Measurements from ENCODE around the gene SOHLH2.

Gene SOHLH2

GRCh38 chr13:36188441-36188840, 25.9 kb downstream of the SOHLH2 start:
- DNase-seq (ENCODE audit: low read depth): no peak

GRCh38 chr13:36183901-36184300, 30.5 kb downstream of the SOHLH2 start:
- DNase-seq (ENCODE audit: low read depth): no peak

- no peak for DNase-seq (ENCODE audit: low read depth)
These were observed 38.7 kb downstream of the SOHLH2 start for GRCh38 chr13:36175621-36176020.

GRCh38 chr13:36174923-36175322, 39.4 kb downstream of the SOHLH2 start:
- DNase-seq (ENCODE audit: low read depth): no peak

GRCh38 chr13:36173571-36174322, 40.6 kb downstream of the SOHLH2 start:
- DNase-seq (ENCODE audit: low read depth): no peak

- DNase-seq (ENCODE audit: low read depth): no peak
These were observed 48.3 kb downstream of the SOHLH2 start for GRCh38 chr13:36166046-36166445.

GRCh38 chr13:36163809-36164308, 50.5 kb downstream of the SOHLH2 start:
- DNase-seq (ENCODE audit: low read depth): peak; percentile 96

GRCh38 chr13:36163286-36163685, 51.1 kb downstream of the SOHLH2 start:
- DNase-seq (ENCODE audit: low read depth): no peak

GRCh38 chr13:36160297-36160696, 54.1 kb downstream of the SOHLH2 start:
- no peak for DNase-seq (ENCODE audit: low read depth)

- no peak for DNase-seq (ENCODE audit: low read depth)
These were observed 55.7 kb downstream of the SOHLH2 start for GRCh38 chr13:36158611-36159010.

- no peak for DNase-seq (ENCODE audit: low read depth)
These were observed 56.9 kb downstream of the SOHLH2 start for GRCh38 chr13:36157480-36157879.

- no peak for DNase-seq (ENCODE audit: low read depth)
These were observed 59.6 kb downstream of the SOHLH2 start for GRCh38 chr13:36154567-36155291.

- no peak for DNase-seq (ENCODE audit: low read depth)
These were observed 62.8 kb downstream of the SOHLH2 start for GRCh38 chr13:36151591-36151990.

GRCh38 chr13:36148446-36148845, 65.9 kb downstream of the SOHLH2 start:
- no peak for DNase-seq (ENCODE audit: low read depth)

- no peak for DNase-seq (ENCODE audit: low read depth)
These were observed 67.0 kb downstream of the SOHLH2 start for GRCh38 chr13:36147330-36147729.

GRCh38 chr13:36146511-36147269, 67.7 kb downstream of the SOHLH2 start:
- DNase-seq (ENCODE audit: low read depth): no peak

- DNase-seq (ENCODE audit: low read depth): no peak
These were observed 70.6 kb downstream of the SOHLH2 start for GRCh38 chr13:36143738-36144137.

- DNase-seq (ENCODE audit: low read depth): no peak
These were observed 71.6 kb downstream of the SOHLH2 start for GRCh38 chr13:36142735-36143134.

- DNase-seq (ENCODE audit: low read depth): no peak
These were observed 78.5 kb downstream of the SOHLH2 start for GRCh38 chr13:36135876-36136275.

- DNase-seq (ENCODE audit: low read depth): no peak
These were observed 79.7 kb downstream of the SOHLH2 start for GRCh38 chr13:36134632-36135031.

GRCh38 chr13:36133950-36134626, 80.3 kb downstream of the SOHLH2 start:
- DNase-seq (ENCODE audit: low read depth): no peak

GRCh38 chr13:36132376-36132775, 82.0 kb downstream of the SOHLH2 start:
- DNase-seq (ENCODE audit: low read depth): no peak
